Upper lobe of right lung (tissue), 1 donor: ENCODE measurements around the gene NT5C2. TPM values are rescaled to one million over a fixed set of nuclear protein-coding genes. Genes with fewer than 3 reads are reported as not detected.

Experiments used
- ATAC-seq: fragments of 200-7000 bp; cut with Tn5 transposase; one replicate; pipeline ENCODE4 v1.9.1; 2020; ENCODE audit warnings: mild to moderate bottlenecking, moderate library complexity
- DNase-seq: peaks from one replicate; pipeline ENCODE4 v3.0.0-alpha.2; 2020
- H3K27ac ChIP-seq: fragments of 200-600 bp; one replicate; pipeline ENCODE4 v1.8.0; 2022
- H3K27me3 ChIP-seq: fragments of 200-600 bp; one replicate; pipeline ENCODE4 v1.8.0; 2022; ENCODE audit warnings: mild to moderate bottlenecking
- H3K36me3 ChIP-seq: fragments of 200-600 bp; one replicate; pipeline ENCODE4 v1.8.0; 2022
- H3K4me1 ChIP-seq: fragments of 200-600 bp; one replicate; pipeline ENCODE4 v1.8.0; 2022
- H3K4me3 ChIP-seq: fragments of 200-600 bp; one replicate; pipeline ENCODE4 v1.8.0; 2022; ENCODE audit warnings: mild to moderate bottlenecking
- H3K9me3 ChIP-seq: fragments of 200-600 bp; one replicate; pipeline ENCODE4 v1.8.0; 2022
- CTCF ChIP-seq: fragments of 200-600 bp; IDR thresholded peaks from one replicate; pipeline ENCODE4 v1.8.0; 2022; ENCODE audit warnings: antibody characterized with exemption
- intact Hi-C: fragments of 100-400 bp; cut with DNase I; formaldehyde crosslinking; loops from one replicate; pipeline ENCODE4 v1.11.0; 2022
- total RNA-seq: library from RNA; stranded (reverse); fragmentation: NEBNext Ultra II Directional; extraction: Animal tissue kit (Norgen Biotek cat#: 25700); gene quantifications from one replicate; pipeline ENCODE4 v1.2.1, GENCODE V29; 2021
- donor health status: DM: no; HTN: yes; CAD: no; lungs with severe emphysema.

Gene NT5C2
- total RNA-seq, 1 donor from 2014 or later: 92.7 TPM

- Histone ChIP-seq H3K27ac (no peak overlapping the region), H3K9me3 (no peaks in the 10 kb centered on the region), H3K36me3 (peaks cover 97% of the 10 kb centered on the region), H3K4me3 (no peak overlapping the region), H3K4me1 (no peaks in the 10 kb centered on the region), H3K27me3 (no peaks in the 10 kb centered on the region)
- ATAC-seq (no peak), DNase-seq (no peak)
- no peak for TF ChIP-seq CTCF
- intact Hi-C loops: no loop called here
Observed at GRCh38 chr10:103100620-103101019, 92.5 kb downstream of the NT5C2 start.

GRCh38 chr10:103098240-103098639 lies 94.8 kb downstream of the NT5C2 start:
- no peak for DNase-seq
- TF ChIP-seq CTCF: no peak
- H3K4me3 ChIP-seq: no peak overlapping the region
- no peaks in the 10 kb centered on the region for H3K4me1 ChIP-seq
- intact Hi-C loops: no loop called here
- no peaks in the 10 kb centered on the region for H3K9me3 ChIP-seq
- no peak overlapping the region for H3K27ac ChIP-seq
- H3K27me3 ChIP-seq: no peaks in the 10 kb centered on the region
- ATAC-seq: no peak
- H3K36me3 ChIP-seq: peaks cover 95% of the 10 kb centered on the region

GRCh38 chr10:103096130-103096529 lies 96.9 kb downstream of the NT5C2 start:
- DNase-seq: no peak
- no peak overlapping the region for H3K27ac ChIP-seq
- H3K4me3 ChIP-seq: no peak overlapping the region
- peaks cover 98% of the 10 kb centered on the region for H3K36me3 ChIP-seq
- intact Hi-C loops: no loop called here
- TF ChIP-seq CTCF: no peak
- no peaks in the 10 kb centered on the region for H3K9me3 ChIP-seq
- H3K4me1 ChIP-seq: no peaks in the 10 kb centered on the region
- no peaks in the 10 kb centered on the region for H3K27me3 ChIP-seq
- ATAC-seq: no peak

GRCh38 chr10:103095005-103095404 lies 98.1 kb downstream of the NT5C2 start:
- ATAC-seq (no peak), DNase-seq (no peak)
- Histone ChIP-seq H3K27ac (no peak overlapping the region), H3K27me3 (no peaks in the 10 kb centered on the region), H3K4me3 (no peak overlapping the region), H3K36me3 (peaks cover 98% of the 10 kb centered on the region), H3K9me3 (no peaks in the 10 kb centered on the region), H3K4me1 (no peaks in the 10 kb centered on the region)
- intact Hi-C loops: no loop called here
- TF ChIP-seq CTCF: no peak

GRCh38 chr10:103090911-103091310 lies 102.2 kb downstream of the NT5C2 start:
- H3K4me1 ChIP-seq: no peaks in the 10 kb centered on the region
- no peaks in the 10 kb centered on the region for H3K27me3 ChIP-seq
- H3K27ac ChIP-seq: no peak overlapping the region
- H3K9me3 ChIP-seq: no peaks in the 10 kb centered on the region
- H3K4me3 ChIP-seq: no peak overlapping the region
- ATAC-seq: no peak
- peaks cover 96% of the 10 kb centered on the region for H3K36me3 ChIP-seq
- DNase-seq: no peak
- no peak for TF ChIP-seq CTCF
- intact Hi-C loops: no loop called here

GRCh38 chr10:103089493-103089892 lies 103.6 kb downstream of the NT5C2 start:
- H3K27ac ChIP-seq: no peak overlapping the region
- no peak for ATAC-seq
- peaks cover 98% of the 10 kb centered on the region for H3K36me3 ChIP-seq

More at GRCh38 chr10:103089493-103089892, 103.6 kb downstream of the NT5C2 start:
- Histone ChIP-seq H3K27me3 (no peaks in the 10 kb centered on the region), H3K4me1 (no peaks in the 10 kb centered on the region), H3K9me3 (no peaks in the 10 kb centered on the region), H3K4me3 (no peak overlapping the region)
- DNase-seq: no peak
- no peak for TF ChIP-seq CTCF
- intact Hi-C loops: no loop called here
